HT1080 (cell line): Measurements from ENCODE around the gene CENPP. TPM values are rescaled to one million over a fixed set of nuclear protein-coding genes. Genes with fewer than 3 reads are reported as not detected.

Experiments used
- DNase-seq: peaks from one replicate; pipeline ENCODE4 v3.0.0-alpha.2; 2015; ENCODE audit warnings: low read depth
- total RNA-seq: library from RNA; depleted of rRNA; stranded (reverse); fragments of >200 nt; shearing (Covaris generic); gene quantifications from 2 replicates; pipeline ENCODE4 v1.2.3, GENCODE V29; 2014

Gene CENPP
- total RNA-seq, 1 experiment from 2014 or later: 16.0 TPM

DNA sequence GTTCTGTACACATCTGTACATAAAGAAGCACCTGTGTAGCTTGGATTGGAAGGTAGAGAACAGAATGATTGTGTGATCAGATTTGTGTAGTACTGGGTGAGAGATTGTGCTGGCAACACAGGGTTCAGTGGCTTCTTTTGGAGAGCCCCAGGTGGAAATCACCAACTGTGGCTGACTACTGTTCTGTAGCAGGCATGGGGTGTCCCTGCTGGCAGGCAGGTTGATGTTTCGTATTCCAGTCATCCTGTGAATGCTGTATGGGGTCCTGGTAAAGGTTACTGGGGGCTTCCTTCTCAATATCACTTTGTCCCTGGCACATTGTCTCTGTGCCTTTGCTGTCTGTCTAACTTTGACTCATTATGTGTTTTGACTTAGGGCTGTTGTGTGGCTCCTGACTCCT lies 151.2 kb downstream of the CENPP start:
- no peak for DNase-seq

DNA sequence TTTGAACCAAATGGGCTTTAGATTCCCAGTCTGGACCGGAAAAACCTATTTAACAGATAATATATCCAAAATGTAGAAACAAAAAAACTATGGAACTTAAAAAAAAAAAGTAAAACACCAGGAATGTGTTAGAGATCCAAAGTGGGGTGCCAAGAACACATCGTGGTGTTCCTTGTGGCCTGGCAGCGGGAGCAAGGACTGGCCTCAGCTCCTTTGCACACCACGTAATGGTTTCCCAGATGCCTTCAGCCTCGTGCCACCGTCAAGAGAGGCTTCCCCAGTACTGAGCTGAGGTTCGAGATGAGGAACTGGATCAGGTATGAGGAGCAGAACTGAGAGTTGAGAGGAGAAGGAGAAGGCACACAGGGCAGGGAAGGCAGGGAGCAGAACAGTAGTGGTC lies 153.0 kb downstream of the CENPP start:
- DNase-seq: no peak

DNA sequence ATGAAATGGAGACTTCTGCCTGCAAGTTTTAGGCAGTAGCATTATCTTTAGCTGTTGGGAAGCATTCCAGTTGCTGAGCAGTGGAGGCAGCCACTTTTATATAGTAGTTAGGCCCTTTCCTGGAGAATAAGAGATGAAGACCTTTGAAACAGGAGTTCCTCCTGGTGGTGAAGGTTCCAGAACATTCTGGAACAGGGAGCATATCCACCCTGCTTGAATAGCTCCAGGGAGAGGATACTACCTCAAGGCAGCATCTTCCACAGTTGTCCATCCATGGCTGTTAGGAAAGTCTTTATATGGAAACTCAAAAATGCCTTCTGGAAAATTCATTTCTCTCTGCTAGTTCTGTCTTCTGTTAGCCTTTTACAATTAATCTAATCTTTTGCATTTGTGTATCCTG lies 153.6 kb downstream of the CENPP start:
- DNase-seq: no peak

DNA sequence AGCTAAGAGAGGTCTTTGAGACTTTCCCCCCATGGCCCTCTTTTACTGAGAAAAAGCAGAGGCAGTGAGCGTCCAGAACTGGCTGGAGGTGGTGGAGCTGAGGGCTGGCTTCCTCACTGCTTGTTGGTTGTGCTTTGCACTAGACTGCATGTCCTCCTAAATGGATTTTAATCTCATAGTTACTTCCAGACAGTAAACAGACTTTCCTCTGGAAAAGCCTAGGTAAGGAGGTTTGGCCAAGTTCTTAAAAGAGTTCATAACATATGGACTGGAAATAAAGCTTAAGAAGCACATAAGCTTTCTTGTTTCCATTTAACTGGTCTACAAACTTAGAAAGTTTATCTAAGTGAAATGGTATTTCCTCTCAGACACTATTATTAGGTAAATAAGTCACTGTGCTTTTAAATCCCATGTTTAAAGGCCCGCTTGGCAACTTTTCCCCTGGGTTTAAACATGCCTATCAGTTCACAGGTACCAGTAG lies 154.6 kb downstream of the CENPP start:
- DNase-seq: no peak

DNA sequence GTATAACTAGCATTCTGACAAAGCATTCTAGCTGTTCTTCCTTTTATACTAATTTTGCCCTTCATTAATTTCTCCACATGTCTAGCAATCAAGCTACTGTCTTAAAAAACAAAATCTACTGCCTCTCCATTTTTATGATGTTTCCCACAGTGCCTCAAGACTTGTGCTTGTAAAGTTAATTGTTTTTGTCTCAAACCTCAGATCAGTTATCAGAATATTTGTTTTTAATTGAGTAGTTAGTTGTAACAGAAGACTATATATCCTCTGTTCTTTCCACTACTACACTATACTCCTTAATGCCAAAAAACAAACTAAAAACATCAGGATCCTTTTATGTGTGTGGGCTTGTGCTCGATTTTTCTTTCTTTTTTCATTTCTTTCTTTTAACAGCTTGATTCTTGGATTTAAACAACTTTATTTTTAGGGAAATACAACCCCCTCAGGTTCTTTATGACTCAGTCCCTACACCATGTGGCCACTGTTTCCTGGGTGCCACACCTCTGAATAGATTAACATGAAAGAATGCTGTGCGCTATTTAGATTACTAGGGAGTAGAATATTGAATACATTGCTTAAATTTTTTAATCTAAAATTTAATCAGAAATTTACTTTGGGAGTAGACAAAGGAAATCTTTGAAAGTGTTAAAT lies 155.4 kb downstream of the CENPP start:
- no peak for DNase-seq

DNA sequence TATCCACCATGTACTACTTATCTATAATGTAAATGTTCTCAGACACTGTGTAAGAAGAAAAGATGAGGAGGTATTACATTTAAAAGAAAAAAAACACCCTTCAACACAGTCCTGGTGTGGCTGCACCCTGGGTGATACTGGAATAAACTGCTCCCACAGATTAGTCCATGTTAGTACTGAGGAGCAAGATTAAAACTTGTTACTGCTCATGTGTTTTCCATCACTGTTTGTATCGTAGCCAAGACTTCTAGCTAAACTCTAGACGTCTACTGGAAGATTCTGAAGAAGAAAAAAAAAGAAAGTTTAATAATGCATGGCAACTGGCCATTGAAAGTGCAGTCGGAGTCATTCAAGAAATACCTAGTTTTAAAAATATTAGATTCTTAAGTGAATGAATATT lies 156.6 kb downstream of the CENPP start, which contains the start of gene ASPN:
TSS of gene ASPN (minus strand) at position 178 of the 400 bp plus-strand sequence.
- no peak for DNase-seq

DNA sequence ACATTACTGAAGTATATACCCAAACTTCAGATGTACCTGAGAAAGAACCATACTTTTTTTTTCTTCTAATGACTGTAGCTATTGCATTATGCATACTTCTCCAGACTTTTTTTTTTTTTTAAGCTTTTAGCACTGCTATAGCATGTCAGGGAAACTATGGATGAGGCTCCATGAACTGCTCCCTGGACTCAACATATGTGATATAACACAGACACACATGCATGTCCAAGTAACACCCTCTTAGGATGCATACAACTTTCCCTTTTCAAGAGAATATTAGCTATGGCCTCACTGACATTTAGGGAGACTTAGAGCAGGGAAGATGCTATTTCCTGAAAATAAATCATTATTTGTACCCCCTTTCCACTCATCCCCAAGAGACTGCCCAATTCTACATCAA lies 157.1 kb downstream of the CENPP start:
- no peak for DNase-seq

DNA sequence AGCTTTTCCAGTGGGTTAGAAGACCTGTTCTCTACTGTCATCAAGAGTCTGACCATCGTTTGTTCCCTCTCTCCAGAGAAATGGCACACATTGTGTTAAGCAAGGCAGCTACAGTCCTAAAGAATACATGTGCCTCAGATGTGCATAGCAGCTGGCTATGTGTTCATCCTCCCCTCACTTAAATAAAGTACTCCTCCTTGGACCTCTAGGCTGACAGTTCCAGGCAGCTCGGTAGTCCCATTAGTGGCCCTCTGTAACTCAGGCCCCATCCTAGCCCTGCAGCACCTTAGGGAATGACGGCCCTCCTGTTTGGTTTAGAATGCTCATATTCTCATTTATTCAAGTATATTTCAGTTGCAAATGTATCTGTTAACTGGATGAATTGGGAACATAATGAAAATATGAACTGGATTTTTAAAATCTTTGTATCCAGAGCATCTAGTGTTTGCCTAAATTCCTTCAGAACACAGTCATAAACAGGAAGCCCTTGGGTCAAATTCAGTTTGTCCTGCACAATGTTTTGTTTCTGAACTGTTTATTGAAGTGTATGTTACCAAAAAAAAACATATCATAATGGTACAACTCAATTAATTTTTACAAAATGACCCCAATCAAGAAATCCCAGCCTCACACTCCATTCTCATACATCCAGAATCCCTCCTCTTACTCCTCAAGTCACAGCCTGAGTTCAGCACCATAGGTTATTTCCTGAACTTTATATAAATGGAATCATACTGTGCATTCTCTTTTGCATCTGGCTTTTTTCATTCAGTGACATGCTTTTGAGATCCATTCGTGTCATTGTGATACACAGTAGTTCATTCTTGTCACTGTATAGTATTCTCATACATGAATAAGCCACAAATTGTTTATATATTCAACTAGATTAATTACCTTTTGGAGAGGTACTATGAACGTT lies 158.1 kb downstream of the CENPP start:
- DNase-seq: no peak

DNA sequence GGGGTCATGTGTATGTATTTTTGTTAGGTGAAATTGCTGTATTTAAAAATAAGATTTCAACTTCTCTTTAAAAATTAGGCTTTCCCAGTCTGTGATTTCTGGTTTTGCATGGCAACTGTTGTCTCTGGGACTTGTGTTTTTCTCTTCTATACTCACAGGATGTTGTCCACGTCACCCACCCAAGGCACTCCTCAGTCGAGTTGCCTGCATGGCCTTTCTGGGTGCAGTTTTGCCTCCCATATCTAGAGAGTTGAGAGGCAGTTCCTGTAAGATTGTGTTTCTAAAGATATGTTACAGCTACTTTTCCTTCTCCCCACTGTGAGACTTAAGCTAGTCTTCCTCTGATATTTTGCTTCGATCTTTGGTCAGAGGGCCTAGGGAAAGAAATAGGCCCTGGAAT lies 158.8 kb downstream of the CENPP start:
- DNase-seq: no peak

DNA sequence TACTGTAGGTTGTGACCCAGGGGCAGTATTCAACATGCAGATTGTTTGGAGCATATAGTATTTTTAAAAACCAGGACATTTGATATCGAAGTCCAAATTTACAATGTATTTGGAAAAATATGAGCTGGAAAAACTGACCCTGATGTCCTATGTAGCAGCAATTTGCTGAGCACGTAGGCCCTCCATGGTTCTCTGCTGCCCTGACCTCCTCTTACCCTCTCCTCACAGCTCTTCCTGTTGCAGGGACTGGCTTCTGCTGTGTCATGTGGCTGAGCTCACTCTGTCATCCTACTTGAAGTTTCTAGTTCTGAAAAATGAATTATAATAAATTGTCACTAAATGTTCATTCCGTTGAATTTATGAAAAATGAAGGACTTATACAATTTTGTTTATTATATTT lies 160.6 kb downstream of the CENPP start:
- DNase-seq: no peak

DNA sequence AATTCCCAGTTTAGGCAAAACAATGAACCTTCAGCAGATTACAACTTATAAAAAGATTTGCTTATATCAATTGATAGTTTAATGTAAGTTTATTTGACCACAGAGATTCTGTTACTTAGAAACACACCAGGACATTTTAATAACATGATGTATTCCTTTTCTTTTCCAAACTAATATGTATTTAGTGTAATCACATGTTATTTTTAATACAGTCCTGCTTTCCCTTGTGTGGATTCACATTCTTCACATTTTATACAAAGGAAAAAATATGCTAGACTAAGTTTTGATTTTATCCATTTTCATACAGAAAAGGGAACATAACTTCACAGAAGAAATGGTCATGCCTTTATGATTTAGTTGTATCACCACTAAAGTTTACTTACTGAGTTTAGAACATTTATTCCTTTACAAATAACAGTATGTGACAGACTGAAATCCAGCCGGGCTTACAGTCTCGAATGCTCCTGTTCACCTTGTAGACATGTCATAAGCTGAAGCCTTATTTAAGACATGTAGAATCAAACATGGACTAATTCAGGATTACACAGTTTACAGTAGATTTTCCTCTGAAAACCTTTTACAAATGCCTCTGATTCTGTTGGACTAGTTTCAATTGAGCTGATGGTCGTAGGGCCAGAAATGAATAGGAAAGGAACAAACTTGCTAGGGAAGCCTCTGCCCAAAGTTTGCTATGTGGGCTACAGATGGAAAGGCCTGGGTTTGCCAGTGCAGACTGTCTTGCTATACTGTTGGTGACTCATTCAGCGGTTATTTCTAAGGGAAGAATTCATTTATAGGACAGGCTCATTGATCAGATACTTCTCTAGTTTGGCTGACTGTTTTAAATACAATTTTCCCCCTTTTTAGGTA lies 163.2 kb downstream of the CENPP start:
- DNase-seq: peak; percentile 58

DNA sequence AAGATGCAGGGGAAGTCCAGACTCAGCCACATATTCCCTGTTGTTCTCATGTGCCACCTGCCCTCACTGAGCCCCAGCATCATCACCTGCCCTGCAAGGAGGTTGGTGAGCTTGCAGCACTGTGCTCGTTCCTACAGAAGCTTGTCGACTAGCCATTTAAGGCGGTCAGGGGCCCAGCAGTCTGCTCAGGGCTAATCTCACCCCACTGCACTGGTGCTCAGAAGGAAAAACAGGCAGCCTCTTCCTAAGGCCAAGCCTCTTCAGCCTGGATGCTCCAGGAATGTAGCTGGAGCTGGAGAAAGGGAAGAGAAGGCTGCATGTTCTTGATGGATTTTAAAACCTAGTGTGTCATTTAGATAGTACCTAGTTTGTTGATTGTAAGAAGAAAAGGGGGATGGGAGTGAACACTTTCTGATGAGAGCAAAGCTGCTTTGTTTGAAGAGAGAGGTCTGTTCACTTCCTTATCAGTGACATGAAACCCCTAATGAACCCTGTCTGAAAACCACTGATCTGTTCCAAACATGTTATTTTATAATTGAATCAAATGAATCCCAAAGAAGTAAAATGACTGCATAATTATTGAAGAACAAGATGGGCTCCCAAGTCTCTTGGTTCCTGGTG lies 167.1 kb downstream of the CENPP start:
- DNase-seq: no peak

DNA sequence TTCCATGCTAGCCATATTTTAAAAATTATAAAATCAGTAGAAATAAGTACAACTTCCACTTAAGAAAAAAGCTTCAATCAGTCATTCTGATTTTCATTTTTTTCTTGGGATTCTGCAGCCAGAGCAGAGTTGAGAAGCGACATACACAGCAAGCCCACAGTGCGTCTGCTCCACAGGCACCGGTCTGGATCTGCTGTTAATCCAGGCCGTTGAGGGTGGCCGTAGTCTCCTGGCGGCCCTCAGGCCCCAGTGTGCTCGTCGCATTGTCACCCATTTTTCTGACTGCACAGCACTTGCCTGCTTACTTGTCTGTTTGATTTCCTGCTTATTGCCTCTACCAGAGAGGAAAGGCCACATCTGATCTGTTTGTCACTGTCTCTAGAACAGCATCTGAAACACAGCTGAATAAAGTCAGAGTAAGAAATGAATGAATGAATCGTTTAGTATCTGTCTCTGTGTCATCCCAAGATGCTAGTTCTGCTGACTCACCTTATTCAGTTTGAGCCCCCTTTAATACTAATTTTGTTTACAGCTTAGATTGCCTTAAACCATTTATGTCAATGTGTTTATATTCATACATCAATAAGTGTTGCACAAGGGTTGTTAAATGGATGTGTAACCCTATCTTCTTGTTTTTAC lies 168.1 kb downstream of the CENPP start:
- DNase-seq: no peak

DNA sequence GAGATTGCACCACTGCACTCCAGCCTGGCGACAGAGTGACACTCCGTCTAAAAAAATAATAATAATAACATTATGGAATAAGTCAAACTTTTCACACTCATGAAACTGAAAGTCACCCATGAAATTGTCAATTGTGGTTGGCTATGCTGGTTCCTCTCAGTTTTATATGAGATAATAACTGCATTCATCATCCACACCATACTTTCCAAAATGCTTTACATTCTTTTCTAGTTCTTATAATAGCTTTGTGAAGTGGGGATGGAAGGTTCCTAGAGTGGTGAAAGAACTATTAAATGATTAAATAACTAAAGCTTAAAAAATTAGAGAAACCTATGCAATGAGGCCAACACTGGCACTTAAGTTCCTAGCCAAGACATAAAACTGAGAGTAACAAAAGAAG lies 169.1 kb downstream of the CENPP start:
- no peak for DNase-seq

DNA sequence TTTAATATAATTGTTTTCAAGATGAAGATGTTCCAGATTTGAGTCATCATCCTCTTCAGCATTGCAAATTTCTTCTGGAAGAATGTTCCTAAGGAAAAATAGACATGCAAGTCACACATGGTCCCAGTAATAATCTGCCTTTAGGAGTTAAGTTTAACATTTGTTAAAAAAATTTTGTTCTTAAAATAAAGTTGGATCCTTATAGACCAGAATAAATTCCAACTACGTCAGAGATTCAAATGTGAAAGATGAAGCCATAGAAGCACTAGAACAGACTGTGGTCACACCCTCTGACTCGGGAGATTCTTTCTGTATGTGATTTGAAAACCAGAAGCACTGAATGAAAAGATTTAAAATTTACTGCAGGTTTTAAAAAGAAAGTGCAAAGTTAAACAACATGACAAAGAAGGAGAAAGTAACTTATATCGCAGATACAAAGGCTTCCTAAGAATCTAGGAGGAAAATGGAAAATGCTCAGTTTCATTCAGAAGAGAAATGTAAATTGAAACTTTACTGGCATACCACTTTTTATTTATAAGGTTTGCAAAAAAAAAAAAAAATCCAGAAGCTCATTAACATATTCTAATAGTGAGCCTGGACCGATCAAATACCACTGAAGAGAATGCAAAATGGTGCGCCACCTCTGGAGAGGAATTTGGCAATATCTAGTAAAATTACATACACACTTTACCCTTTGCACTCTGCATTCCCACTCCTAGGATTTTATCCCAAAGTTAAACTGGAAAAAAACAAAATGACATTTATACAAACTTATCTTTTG lies 170.8 kb downstream of the CENPP start:
- DNase-seq: no peak

DNA sequence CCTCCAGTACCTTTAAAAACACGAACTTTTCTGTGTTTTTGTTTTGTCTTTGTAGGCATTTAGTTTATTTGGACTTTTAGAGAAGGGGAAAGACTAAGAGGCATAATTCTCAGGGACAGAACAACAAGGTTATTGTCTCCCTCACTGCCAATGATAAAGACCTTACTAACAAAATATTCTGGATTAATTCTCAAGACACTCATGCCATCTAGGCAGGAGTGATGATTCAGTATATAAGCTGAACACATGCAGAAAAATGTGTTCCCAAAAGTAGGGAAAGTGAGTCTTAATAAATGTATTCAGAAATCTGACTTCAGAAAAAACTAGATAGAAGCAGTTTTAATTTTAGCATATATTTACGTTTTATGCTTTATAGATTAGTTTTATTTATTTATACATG lies 173.9 kb downstream of the CENPP start:
- DNase-seq: no peak

DNA sequence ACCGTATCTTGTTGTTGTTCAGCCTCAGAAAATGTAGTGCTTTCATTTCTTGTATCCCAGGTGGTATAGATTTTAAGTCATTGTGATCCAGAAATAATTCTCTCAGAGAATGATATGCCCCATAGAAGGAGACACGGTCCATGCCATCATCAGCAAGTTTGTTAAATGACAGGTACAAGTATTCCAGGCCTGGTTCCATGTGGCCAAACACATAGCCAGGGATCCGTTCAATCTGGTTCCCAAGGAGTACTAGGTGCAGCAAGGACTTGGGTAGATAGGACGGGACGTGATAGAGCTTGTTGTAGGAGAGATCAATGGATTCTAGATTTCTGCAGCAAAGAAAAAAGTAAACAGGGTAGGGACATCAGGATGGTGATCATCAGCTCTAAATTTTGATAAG lies 175.0 kb downstream of the CENPP start:
- no peak for DNase-seq

DNA sequence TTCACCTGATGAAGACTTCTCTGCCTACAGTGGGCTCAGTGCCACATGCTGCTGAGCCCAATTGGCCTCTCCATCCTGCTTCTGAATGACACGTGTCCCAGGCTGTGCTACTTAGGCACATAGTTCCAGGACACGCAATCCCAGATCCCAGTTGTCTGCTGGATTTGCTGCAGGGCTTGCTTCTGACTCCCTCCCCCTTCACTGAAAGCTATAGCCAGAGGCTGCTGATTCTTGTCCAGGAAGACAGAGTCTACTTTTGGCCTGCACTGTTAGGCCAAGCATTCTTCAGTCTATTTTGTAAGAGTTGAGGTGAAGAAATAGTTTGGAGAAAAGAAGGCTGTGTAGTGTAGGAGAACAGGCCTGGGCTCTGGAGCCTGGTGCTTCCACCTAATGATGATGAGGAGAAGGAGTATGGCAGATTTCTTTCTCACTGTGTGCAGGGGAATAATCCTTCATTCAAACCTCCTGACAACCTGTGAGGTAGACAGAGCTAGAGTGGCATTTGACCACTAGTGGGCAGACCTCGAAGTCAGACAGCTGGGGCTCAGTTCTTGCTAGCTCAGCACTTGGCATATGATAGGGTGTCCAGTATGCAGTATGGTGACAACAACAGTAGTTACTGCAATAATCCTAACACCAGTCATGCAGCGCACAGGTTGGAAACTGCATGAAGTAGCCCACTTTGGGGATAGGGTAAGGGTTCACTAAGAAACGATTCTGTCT lies 176.1 kb downstream of the CENPP start:
- DNase-seq: peak; percentile 20

DNA sequence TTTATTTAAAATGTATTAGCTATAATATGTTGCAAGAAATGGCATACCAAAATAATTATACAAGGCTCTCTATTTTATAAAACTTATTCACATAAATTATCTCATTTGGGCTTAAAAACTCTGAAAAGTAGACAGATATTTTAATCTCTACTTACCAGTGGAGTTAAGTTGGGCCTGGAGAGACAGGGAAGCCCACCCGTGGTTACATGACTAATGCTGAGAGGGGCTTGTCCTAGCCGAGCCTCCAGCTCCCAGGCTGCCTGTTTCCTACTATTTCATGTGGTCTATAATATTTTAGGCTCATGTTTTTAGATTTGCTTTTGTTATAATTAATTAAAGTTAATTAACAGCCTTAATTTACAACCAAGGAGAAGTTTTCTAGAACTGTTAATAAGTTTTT lies 177.4 kb downstream of the CENPP start:
- DNase-seq: no peak
